ENCODE results near the gene MYO9B. TPM values are rescaled to one million over a fixed set of nuclear protein-coding genes. Genes with fewer than 3 reads are reported as not detected.

Gene MYO9B
- total and polyA plus RNA-seq, 2 of the 13 experiments (the other 11 are each of a cell fraction or from before 2014, with no cell fraction given): 18.0 to 18.3 TPM

DNA sequence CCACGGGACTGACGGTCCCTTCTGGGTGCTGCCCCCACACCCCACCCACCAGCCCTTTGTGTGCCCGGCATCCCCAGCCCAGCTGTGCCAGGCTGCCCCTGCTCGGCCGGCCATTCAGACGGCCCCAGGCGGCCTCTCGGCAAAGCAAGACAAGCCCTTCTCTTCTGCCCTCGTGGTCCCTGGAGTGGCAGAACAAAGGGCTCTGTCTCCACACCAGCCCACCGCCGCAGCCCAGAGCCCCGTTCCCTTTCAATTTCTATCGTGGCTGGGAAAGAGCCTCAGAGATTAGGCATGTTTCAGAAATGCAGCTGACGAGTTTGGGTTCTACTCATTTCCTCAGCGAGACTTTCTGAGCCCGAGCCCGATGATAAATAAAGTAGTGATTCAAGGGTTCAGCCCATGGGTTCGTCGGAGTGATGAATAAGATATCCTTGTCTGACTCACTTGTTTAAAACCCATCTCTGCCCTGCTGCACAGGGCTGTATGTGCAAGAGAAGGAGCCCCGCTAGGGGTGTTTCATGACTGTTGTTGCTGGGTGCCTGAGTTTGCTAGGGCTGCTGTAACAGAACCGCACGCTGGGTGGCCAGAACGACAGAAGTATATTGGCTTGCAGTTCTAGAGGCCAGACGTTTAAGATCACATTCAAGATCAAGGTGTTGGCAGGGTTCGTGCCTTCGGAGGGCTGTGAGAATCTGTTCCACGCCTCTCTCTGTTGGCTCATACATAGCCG, 4.3 kb downstream of the MYO9B start (continued):
- TF ChIP-seq TRIM24 (CRISPR knock-in tag; IDR thresholded peaks at IDR 0.05) (no peak), ZNF619 (CRISPR knock-in tag; IDR thresholded peaks at IDR 0.05) (no peak), ZNF12 (CRISPR knock-in tag; IDR thresholded peaks at IDR 0.05) (peak; percentile 94), ZNF577 (CRISPR knock-in tag; IDR thresholded peaks at IDR 0.05; ENCODE audit: borderline replicate concordance, low read depth) (no peak), YY1 (IDR thresholded peaks at IDR 0.05; ENCODE audit: insufficient read depth, insufficient replicate concordance, low read depth, low read length) (peak; percentile 13), PITX1 (CRISPR knock-in tag; IDR thresholded peaks at IDR 0.05) (0 out of 2 replicates have a peak, but pooled peaks have one; percentile 14), EEA1 (CRISPR knock-in tag; IDR thresholded peaks at IDR 0.05; ENCODE audit: borderline replicate concordance) (no peak), STAG1 (CRISPR knock-in tag; IDR thresholded peaks at IDR 0.05) (peak; percentile 53), JUNB (CRISPR knock-in tag; IDR thresholded peaks at IDR 0.05; ENCODE audit: borderline replicate concordance) (no peak), ZNF460 (CRISPR knock-in tag; IDR thresholded peaks at IDR 0.05; ENCODE audit: borderline replicate concordance) (no peak)
- TF ChIP-seq, protein P1, sequence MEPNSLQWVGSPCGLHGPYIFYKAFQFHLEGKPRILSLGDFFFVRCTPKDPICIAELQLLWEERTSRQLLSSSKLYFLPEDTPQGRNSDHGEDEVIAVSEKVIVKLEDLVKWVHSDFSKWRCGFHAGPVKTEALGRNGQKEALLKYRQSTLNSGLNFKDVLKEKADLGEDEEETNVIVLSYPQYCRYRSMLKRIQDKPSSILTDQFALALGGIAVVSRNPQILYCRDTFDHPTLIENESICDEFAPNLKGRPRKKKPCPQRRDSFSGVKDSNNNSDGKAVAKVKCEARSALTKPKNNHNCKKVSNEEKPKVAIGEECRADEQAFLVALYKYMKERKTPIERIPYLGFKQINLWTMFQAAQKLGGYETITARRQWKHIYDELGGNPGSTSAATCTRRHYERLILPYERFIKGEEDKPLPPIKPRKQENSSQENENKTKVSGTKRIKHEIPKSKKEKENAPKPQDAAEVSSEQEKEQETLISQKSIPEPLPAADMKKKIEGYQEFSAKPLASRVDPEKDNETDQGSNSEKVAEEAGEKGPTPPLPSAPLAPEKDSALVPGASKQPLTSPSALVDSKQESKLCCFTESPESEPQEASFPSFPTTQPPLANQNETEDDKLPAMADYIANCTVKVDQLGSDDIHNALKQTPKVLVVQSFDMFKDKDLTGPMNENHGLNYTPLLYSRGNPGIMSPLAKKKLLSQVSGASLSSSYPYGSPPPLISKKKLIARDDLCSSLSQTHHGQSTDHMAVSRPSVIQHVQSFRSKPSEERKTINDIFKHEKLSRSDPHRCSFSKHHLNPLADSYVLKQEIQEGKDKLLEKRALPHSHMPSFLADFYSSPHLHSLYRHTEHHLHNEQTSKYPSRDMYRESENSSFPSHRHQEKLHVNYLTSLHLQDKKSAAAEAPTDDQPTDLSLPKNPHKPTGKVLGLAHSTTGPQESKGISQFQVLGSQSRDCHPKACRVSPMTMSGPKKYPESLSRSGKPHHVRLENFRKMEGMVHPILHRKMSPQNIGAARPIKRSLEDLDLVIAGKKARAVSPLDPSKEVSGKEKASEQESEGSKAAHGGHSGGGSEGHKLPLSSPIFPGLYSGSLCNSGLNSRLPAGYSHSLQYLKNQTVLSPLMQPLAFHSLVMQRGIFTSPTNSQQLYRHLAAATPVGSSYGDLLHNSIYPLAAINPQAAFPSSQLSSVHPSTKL (CRISPR knock-in tag; IDR thresholded peaks at IDR 0.05): 0 out of 2 replicates have a peak, but pooled peaks have one; percentile 29
- TF ChIP-seq, protein P2, sequence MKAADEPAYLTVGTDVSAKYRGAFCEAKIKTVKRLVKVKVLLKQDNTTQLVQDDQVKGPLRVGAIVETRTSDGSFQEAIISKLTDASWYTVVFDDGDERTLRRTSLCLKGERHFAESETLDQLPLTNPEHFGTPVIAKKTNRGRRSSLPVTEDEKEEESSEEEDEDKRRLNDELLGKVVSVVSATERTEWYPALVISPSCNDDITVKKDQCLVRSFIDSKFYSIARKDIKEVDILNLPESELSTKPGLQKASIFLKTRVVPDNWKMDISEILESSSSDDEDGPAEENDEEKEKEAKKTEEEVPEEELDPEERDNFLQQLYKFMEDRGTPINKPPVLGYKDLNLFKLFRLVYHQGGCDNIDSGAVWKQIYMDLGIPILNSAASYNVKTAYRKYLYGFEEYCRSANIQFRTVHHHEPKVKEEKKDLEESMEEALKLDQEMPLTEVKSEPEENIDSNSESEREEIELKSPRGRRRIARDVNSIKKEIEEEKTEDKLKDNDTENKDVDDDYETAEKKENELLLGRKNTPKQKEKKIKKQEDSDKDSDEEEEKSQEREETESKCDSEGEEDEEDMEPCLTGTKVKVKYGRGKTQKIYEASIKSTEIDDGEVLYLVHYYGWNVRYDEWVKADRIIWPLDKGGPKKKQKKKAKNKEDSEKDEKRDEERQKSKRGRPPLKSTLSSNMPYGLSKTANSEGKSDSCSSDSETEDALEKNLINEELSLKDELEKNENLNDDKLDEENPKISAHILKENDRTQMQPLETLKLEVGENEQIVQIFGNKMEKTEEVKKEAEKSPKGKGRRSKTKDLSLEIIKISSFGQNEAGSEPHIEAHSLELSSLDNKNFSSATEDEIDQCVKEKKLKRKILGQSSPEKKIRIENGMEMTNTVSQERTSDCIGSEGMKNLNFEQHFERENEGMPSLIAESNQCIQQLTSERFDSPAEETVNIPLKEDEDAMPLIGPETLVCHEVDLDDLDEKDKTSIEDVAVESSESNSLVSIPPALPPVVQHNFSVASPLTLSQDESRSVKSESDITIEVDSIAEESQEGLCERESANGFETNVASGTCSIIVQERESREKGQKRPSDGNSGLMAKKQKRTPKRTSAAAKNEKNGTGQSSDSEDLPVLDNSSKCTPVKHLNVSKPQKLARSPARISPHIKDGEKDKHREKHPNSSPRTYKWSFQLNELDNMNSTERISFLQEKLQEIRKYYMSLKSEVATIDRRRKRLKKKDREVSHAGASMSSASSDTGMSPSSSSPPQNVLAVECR (CRISPR knock-in tag; IDR thresholded peaks at IDR 0.05; ENCODE audit: borderline replicate concordance): peak; percentile 38; the same call in 1 of the 2 replicates
- TF ChIP-seq, protein P3, sequence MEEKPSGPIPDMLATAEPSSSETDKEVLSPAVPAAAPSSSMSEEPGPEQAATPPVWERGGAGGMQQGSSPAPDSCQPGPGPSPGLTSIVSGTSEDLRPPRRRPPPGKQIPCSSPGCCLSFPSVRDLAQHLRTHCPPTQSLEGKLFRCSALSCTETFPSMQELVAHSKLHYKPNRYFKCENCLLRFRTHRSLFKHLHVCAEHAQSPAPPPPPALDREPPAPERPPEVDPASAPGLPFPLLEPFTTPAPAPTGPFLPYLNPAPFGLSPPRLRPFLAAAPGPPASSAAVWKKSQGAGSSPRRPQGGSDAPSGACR (CRISPR knock-in tag; IDR thresholded peaks at IDR 0.05): no peak
- TF ChIP-seq, protein P4, sequence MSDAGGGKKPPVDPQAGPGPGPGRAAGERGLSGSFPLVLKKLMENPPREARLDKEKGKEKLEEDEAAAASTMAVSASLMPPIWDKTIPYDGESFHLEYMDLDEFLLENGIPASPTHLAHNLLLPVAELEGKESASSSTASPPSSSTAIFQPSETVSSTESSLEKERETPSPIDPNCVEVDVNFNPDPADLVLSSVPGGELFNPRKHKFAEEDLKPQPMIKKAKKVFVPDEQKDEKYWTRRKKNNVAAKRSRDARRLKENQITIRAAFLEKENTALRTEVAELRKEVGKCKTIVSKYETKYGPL (CRISPR knock-in tag; IDR thresholded peaks at IDR 0.05): no peak
- TF ChIP-seq, protein P5, sequence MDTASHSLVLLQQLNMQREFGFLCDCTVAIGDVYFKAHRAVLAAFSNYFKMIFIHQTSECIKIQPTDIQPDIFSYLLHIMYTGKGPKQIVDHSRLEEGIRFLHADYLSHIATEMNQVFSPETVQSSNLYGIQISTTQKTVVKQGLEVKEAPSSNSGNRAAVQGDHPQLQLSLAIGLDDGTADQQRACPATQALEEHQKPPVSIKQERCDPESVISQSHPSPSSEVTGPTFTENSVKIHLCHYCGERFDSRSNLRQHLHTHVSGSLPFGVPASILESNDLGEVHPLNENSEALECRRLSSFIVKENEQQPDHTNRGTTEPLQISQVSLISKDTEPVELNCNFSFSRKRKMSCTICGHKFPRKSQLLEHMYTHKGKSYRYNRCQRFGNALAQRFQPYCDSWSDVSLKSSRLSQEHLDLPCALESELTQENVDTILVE (CRISPR knock-in tag; IDR thresholded peaks at IDR 0.05): no peak
- TF ChIP-seq, protein P6, sequence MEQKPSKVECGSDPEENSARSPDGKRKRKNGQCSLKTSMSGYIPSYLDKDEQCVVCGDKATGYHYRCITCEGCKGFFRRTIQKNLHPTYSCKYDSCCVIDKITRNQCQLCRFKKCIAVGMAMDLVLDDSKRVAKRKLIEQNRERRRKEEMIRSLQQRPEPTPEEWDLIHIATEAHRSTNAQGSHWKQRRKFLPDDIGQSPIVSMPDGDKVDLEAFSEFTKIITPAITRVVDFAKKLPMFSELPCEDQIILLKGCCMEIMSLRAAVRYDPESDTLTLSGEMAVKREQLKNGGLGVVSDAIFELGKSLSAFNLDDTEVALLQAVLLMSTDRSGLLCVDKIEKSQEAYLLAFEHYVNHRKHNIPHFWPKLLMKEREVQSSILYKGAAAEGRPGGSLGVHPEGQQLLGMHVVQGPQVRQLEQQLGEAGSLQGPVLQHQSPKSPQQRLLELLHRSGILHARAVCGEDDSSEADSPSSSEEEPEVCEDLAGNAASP (CRISPR knock-in tag; IDR thresholded peaks at IDR 0.05; ENCODE audit: borderline replicate concordance): 0 out of 2 replicates have a peak, but pooled peaks have one; percentile 15
